SU-DHL-6 (cell line): ENCODE measurements around the gene DOK6.

Experiments used
- CTCF ChIP-seq: fragments of 200-600 bp; sonication (generic); IDR thresholded peaks from one replicate; pipeline ENCODE4 v1.5.1; 2017; ENCODE audit warnings: antibody characterized with exemption, mild to moderate bottlenecking, low read length, moderate library complexity; ENCODE audit not compliant: insufficient read depth, poor library complexity, severe bottlenecking
- EZH2phosphoT487 ChIP-seq: fragments of 200-600 bp; sonication (generic), shearing (Covaris generic); conservative IDR thresholded peaks from 2 replicates; pipeline ENCODE4 v1.6.1; 2018; ENCODE audit warnings: mild to moderate bottlenecking, antibody characterized with exemption, low read length, moderate library complexity, mixed read lengths

GRCh38 chr18:69777248-69777647 lies 376.6 kb downstream of the DOK6 start:
- no peak for TF ChIP-seq CTCF
- TF ChIP-seq EZH2phosphoT487: no peak
